H9 (cell line): ENCODE measurements around the gene ADORA1. TPM values are rescaled to one million over a fixed set of nuclear protein-coding genes. Genes with fewer than 3 reads are reported as not detected.

Experiments
- DNase-seq: peaks from one replicate; pipeline ENCODE4 v3.0.0-alpha.2; 2017
- H2AFZ ChIP-seq: one replicate; pipeline ENCODE4 v1.6.1; 2013; ENCODE audit warnings: mild to moderate bottlenecking, low read length, control low read depth, moderate library complexity
- H2AK5ac ChIP-seq: 2 replicates; pipeline ENCODE4 v1.6.1; 2013; ENCODE audit warnings: low read length, control low read depth, mixed read lengths; ENCODE audit not compliant: insufficient read length
- H2BK120ac ChIP-seq: one replicate; pipeline ENCODE4 v1.6.1; 2013; ENCODE audit warnings: low read depth, mild to moderate bottlenecking, low read length, control low read depth, inconsistent platforms; ENCODE audit not compliant: poor library complexity, severe bottlenecking
- H2BK12ac ChIP-seq: 2 replicates; pipeline ENCODE4 v1.6.1; 2013; ENCODE audit warnings: low read length, control low read depth, mixed read lengths, low read depth; ENCODE audit not compliant: insufficient read length
- H2BK15ac ChIP-seq: 2 replicates; pipeline ENCODE4 v1.6.1; 2013; ENCODE audit warnings: low read depth, low read length, control low read depth
- H2BK20ac ChIP-seq: one replicate; pipeline ENCODE4 v1.6.1; 2013; ENCODE audit warnings: low read depth, mild to moderate bottlenecking, low read length, control low read depth, inconsistent platforms; ENCODE audit not compliant: poor library complexity, severe bottlenecking
- H2BK5ac ChIP-seq: 2 replicates; pipeline ENCODE4 v1.6.1; 2013; ENCODE audit warnings: low read length, control low read depth, mixed read lengths; ENCODE audit not compliant: insufficient read length
- H3K14ac ChIP-seq: 2 replicates; pipeline ENCODE4 v1.6.1; 2013; ENCODE audit warnings: low read length, control low read depth; ENCODE audit not compliant: insufficient read depth
- H3K18ac ChIP-seq: 2 replicates; pipeline ENCODE4 v1.6.1; 2013; ENCODE audit warnings: low read depth, mild to moderate bottlenecking, mixed read lengths, low read length, control low read depth; ENCODE audit not compliant: insufficient read length
- H3K23ac ChIP-seq: 2 replicates; pipeline ENCODE4 v1.6.1; 2013; ENCODE audit warnings: low read length, control low read depth, mixed read lengths, low read depth; ENCODE audit not compliant: insufficient read length
- H3K23me2 ChIP-seq: 2 replicates; pipeline ENCODE4 v1.6.1; 2013; ENCODE audit warnings: low read depth, mild to moderate bottlenecking, mixed read lengths, low read length, control low read depth; ENCODE audit not compliant: insufficient read length, poor library complexity, severe bottlenecking
- H3K27ac ChIP-seq: 2 replicates; pipeline ENCODE4 v1.5.1; 2013; ENCODE audit warnings: low read length, control low read depth, mixed read lengths, low read depth; ENCODE audit not compliant: insufficient read length
- H3K27me3 ChIP-seq: 2 replicates; pipeline ENCODE4 v1.6.1; 2013; ENCODE audit warnings: low read length, control low read depth, inconsistent platforms; ENCODE audit not compliant: insufficient read depth
- H3K4ac ChIP-seq: 2 replicates; pipeline ENCODE4 v1.6.1; 2013; ENCODE audit warnings: low read depth, mild to moderate bottlenecking, control low read depth, inconsistent platforms, low read length, moderate library complexity
- H3K4me1 ChIP-seq: 2 replicates; pipeline ENCODE4 v1.6.1; 2013; ENCODE audit warnings: low read length, control low read depth, inconsistent platforms; ENCODE audit not compliant: insufficient read depth
- H3K4me2 ChIP-seq: 2 replicates; pipeline ENCODE4 v1.6.1; 2013; ENCODE audit warnings: low read length, control low read depth, mixed read lengths; ENCODE audit not compliant: insufficient read length, insufficient read depth
- H3K56ac ChIP-seq: 2 replicates; pipeline ENCODE4 v1.6.1; 2013; ENCODE audit warnings: low read depth, mild to moderate bottlenecking, mixed read lengths, low read length, control low read depth; ENCODE audit not compliant: insufficient read length
- H3K79me1 ChIP-seq: 2 replicates; pipeline ENCODE4 v1.6.1; 2013; ENCODE audit warnings: low read depth, mild to moderate bottlenecking, moderate library complexity, low read length, control low read depth, inconsistent platforms; ENCODE audit not compliant: insufficient read depth, poor library complexity, severe bottlenecking
- H3K79me2 ChIP-seq: 2 replicates; pipeline ENCODE4 v1.6.1; 2013; ENCODE audit warnings: low read length, control low read depth, inconsistent platforms; ENCODE audit not compliant: insufficient read depth
- H3K9ac ChIP-seq: 2 replicates; pipeline ENCODE4 v1.6.1; 2013; ENCODE audit warnings: low read length, control low read depth, mixed read lengths; ENCODE audit not compliant: insufficient read length; ENCODE audit errors: extremely low read depth
- H3K9me3 ChIP-seq: one replicate; pipeline ENCODE4 v1.6.1; 2013; ENCODE audit warnings: low read depth, low read length, inconsistent platforms; ENCODE audit not compliant: control insufficient read depth
- H3T11ph ChIP-seq: one replicate; pipeline ENCODE4 v1.6.1; 2013; ENCODE audit warnings: mild to moderate bottlenecking, low read length, control low read depth, inconsistent platforms
- H4K20me1 ChIP-seq: one replicate; pipeline ENCODE4 v1.6.1; 2013; ENCODE audit not compliant: control insufficient read depth, insufficient read length, insufficient read depth
- H4K5ac ChIP-seq: 2 replicates; pipeline ENCODE4 v1.6.1; 2013; ENCODE audit warnings: low read depth, mild to moderate bottlenecking, mixed read lengths, low read length, control low read depth; ENCODE audit not compliant: insufficient read length
- H4K8ac ChIP-seq: replicated peaks from 2 replicates; pipeline ENCODE4 v1.6.1; 2013; ENCODE audit warnings: low read length, control low read depth, mixed read lengths, low read depth; ENCODE audit not compliant: insufficient read length
- H4K91ac ChIP-seq: 2 replicates; pipeline ENCODE4 v1.6.1; 2013; ENCODE audit warnings: low read depth, mild to moderate bottlenecking, moderate library complexity, mixed read lengths, low read length, control low read depth; ENCODE audit not compliant: insufficient read length
- H3K27ac Mint-ChIP-seq, 3 experiments: 2 replicates in 2 of 3; 3 replicates in 1 of 3; pipeline ENCODE4 v1.8.0; 2020 to 2021; ENCODE audit warnings: mixed read lengths in 3 of 3, mild to moderate bottlenecking in 1 of 3, moderate library complexity in 1 of 3
- H3K27me3 Mint-ChIP-seq: 2 replicates; pipeline ENCODE4 v1.8.0; 2021; ENCODE audit warnings: low read depth, mild to moderate bottlenecking, moderate library complexity, mixed read lengths
- H3K36me3 Mint-ChIP-seq, 3 experiments: 2 replicates in 2 of 3; 3 replicates in 1 of 3; pipeline ENCODE4 v1.8.0; 2020 to 2021; ENCODE audit warnings: low read depth in 3 of 3, mixed read lengths in 3 of 3; ENCODE audit not compliant: insufficient read depth in 1 of 3
- H3K4me1 Mint-ChIP-seq, 2 experiments: 2 replicates each; pipeline ENCODE4 v1.8.0; 2020; ENCODE audit warnings: mixed read lengths in 2 of 2
- H3K4me3 Mint-ChIP-seq, 2 experiments: 2 replicates in 1 of 2; 3 replicates in 1 of 2; pipeline ENCODE4 v1.8.0; 2020 to 2021; ENCODE audit warnings: mild to moderate bottlenecking in 2 of 2, mixed read lengths in 2 of 2, moderate library complexity in 1 of 2
- H3K9me3 Mint-ChIP-seq, 2 experiments: 2 replicates in 1 of 2; 3 replicates in 1 of 2; pipeline ENCODE4 v1.8.0; 2020; ENCODE audit warnings: mild to moderate bottlenecking in 2 of 2, mixed read lengths in 2 of 2, moderate library complexity in 1 of 2
- WGBS: extraction: QIAGEN DNeasy Blood & Tissue Kit; methylation state at CpG from one replicate; pipeline ENCODE4 v1.1.7; 2013; ENCODE audit warnings: missing lambda C conversion rate, low lambda C conversion rate, mixed read lengths; ENCODE audit not compliant: insufficient read length; ENCODE audit errors: extremely low coverage; 5-methylcytosine and 5-hydroxymethylcytosine counted together
- total RNA-seq: library from RNA; stranded (reverse); gene quantifications from 2 replicates; pipeline ENCODE4 v1.2.1, GENCODE V29; 2021
- TF ChIP-seq, protein P1 (sequence below): fragments of 200-600 bp; sonication (generic); conservative IDR thresholded peaks from 3 replicates; pipeline ENCODE4 v1.8.0; 2021; ENCODE audit warnings: antibody characterized with exemption, mild to moderate bottlenecking

The ADORA1 gene
- total RNA-seq, 1 experiment from 2014 or later, result 1.3 TPM

DNA sequence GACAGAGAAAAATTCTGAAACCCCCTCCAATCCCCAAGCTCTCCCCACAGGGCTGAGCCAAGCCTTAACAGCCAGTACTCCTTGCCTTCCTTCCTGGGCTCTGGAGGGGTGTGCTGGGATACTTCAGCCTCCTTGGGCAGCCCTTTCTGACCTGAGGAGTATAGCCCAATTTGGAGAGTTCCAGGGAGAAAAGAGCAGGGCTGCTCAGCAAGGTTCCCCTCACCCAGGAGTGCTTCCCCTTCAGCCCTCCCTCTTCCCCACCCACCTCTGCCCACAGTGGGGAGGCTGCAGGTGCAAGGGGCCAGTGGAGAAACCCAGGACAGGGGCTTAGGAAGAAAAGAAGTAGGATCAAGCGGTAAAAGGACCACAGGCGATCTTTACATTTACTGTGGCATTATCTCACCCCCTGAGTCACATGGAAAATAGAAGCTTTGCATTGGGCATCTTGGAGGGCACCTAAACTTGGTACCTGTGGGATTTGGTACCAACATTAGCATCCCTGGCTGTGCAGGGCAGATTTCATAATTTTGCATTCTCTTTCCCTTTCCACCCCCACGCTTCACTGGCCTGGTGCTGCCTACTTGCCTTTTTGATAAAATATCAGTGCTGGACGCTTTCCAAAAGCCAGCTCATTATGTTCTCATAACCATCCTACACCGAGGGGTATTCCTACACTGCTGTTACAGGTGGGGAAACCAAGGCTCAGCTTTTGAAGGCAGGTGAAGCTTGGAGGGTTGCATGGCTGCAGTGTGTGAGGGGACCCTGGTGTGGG is 2.8 kb upstream of the ADORA1 start:
- H3K23me2 ChIP-seq, result peaks cover 7% of the 10 kb centered on the region
- no CpG with 5 or more reads among the region's 5 CpGs for WGBS
- no peak overlapping the region for H3K18ac ChIP-seq
- Mint-ChIP-seq H3K4me3 (no peak overlapping the region), H3K9me3 (no peaks in the 10 kb centered on the region; a peak in 1 of 5 replicates), H3K4me1 (peaks cover 22 to 50% of the 10 kb centered on the region in 2 experiments), H3K27ac (no peak overlapping the region), H3K27me3 (peaks cover 68% of the 10 kb centered on the region), H3K36me3 (no peaks in the 10 kb centered on the region)
- no peaks in the 10 kb centered on the region for H3K79me2 ChIP-seq
- H4K91ac ChIP-seq, result no peak overlapping the region
- no peak overlapping the region for H2BK12ac ChIP-seq
- H3K27me3 ChIP-seq, result no peaks in the 10 kb centered on the region; the same call in 1 of the 2 replicates
- H4K8ac ChIP-seq, result no peak overlapping the region
- H3K4me1 ChIP-seq, result peaks cover 2% of the 10 kb centered on the region; the same call in 1 of the 2 replicates
- H2BK5ac ChIP-seq, result no peak overlapping the region
- peak; percentile 15 for DNase-seq
- H3K9ac ChIP-seq, result no peak overlapping the region
- no peak overlapping the region for H3K23ac ChIP-seq
- H3K4ac ChIP-seq, result no peak overlapping the region
- H2BK20ac ChIP-seq, result no peak overlapping the region
- no peak overlapping the region for H3K56ac ChIP-seq
- H4K20me1 ChIP-seq, result no peaks in the 10 kb centered on the region
- no peak overlapping the region; the same call in 1 of the 2 replicates for H3K14ac ChIP-seq
- H3K4me2 ChIP-seq, result no peak overlapping the region
- no peak overlapping the region for H2BK120ac ChIP-seq
- no peaks in the 10 kb centered on the region for H3K79me1 ChIP-seq
- H2AK5ac ChIP-seq, result no peak overlapping the region
- H2AFZ ChIP-seq, result no peak overlapping the region
- H3K27ac ChIP-seq, result no peak overlapping the region
- H3T11ph ChIP-seq, result no peak overlapping the region
- no peak overlapping the region for H2BK15ac ChIP-seq
- H3K9me3 ChIP-seq, result no peaks in the 10 kb centered on the region
- TF ChIP-seq, protein P1, sequence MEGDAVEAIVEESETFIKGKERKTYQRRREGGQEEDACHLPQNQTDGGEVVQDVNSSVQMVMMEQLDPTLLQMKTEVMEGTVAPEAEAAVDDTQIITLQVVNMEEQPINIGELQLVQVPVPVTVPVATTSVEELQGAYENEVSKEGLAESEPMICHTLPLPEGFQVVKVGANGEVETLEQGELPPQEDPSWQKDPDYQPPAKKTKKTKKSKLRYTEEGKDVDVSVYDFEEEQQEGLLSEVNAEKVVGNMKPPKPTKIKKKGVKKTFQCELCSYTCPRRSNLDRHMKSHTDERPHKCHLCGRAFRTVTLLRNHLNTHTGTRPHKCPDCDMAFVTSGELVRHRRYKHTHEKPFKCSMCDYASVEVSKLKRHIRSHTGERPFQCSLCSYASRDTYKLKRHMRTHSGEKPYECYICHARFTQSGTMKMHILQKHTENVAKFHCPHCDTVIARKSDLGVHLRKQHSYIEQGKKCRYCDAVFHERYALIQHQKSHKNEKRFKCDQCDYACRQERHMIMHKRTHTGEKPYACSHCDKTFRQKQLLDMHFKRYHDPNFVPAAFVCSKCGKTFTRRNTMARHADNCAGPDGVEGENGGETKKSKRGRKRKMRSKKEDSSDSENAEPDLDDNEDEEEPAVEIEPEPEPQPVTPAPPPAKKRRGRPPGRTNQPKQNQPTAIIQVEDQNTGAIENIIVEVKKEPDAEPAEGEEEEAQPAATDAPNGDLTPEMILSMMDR, result no peak
- no peak overlapping the region for H4K5ac ChIP-seq
